ENCODE results near the gene KIAA0513.
"Not testable (repeated sequence)": the region's sequence is repeated elsewhere in the genome, so short reads cannot be mapped to it uniquely, and the experiment has no call there.

Gene KIAA0513

DNA sequence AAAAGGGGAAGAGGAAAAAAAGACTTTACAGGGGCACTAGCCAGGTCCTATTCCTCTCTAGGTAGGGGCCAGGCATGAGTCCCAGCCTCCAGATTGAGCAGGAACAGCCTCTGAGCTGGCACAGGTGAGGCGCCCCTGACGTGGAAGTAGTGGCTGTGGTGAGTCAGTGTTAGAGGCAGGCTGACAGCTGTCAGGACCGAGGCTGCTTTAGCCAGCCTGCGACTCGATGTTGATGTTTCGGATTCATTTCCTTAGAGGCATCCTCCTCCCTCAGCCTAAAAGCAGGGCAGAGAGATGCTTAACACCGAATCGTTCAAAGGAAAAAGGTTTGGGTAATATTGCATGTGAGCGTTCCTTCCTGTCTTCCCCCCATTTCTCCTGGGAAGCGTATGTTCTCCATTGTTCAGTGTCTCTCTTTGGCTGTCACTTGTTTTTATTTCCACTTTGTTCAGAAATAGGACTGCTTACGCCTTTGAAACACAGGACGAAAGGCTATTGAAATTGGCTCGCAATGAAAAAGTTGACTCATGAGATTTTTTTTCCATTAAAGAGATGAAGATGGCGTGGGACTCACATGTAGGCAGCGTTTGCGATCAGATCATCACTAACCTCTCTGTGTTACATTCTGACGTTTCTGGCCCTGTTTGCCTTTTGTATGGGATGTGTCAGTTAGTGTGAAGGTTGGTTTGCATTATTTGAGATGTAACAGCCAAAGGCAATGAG, 1.3 kb downstream of the KIAA0513 start:
- DNase-seq (ENCODE audit: low read depth, low spot score): peak; percentile 55

DNA sequence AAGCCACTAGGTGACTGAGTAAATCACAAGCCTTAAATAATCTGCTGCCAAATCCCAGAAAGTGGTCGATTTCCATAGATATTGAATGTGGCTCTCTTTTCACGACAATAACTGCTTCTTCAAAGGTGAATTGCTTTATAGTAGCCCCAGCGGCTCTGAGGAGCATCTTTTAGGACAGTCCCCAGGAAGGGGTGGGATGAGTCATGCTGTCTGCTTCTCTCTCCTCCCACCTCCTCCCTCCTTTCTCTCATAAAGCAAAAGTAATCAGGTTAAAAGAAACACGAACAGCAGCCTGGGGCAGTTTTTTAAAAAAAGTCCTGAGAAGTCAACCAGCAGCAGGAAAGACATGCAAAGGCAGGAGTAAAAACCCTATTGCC, 1.8 kb downstream of the KIAA0513 start:
- peak; percentile 41 for DNase-seq (ENCODE audit: low read depth, low spot score)

DNA sequence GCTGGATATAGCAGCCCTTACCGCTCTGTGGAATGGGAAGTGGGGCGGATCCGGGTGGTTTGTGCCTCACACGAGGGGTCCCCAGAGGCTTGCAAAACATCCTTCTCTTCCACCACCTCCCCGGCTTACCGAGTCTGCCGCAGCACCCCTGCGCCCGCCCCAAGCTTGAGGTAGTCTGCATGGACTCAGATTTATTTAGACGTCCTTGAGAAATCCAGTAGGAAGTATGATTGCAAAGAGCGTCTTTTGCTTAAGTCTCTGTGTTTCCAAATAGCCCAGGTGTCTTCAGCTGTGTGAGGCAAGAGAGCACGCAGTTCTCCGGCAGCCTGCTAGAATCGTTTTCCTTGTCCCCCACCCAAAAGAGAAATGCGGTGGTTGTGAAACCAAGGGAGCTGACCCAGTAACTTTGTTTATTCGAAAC, 2.4 kb downstream of the KIAA0513 start:
- DNase-seq (ENCODE audit: low read depth, low spot score): no peak

DNA sequence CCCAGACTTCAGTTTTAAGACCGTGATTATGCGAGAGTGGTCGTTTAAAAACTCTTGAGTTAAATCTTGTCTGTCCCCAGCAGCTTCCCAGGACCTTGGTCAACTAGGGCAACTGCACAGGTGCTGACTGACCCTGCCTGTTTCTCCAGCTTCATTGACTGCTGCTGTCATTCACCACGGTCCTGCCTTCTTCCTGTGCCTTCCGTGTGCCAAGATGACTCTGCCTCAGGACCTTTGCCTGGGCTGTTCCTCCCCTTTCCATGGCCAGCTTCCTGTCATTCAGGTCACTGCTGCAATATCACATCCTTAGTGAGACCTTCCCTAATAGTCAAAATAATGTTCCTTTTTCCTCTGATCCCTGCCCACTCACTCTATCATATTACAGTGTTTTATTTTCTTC, 3.9 kb downstream of the KIAA0513 start:
- DNase-seq (ENCODE audit: low read depth, low spot score): no peak

- not testable (repeated sequence) for DNase-seq (ENCODE audit: low read depth, low spot score)
Observed at GRCh38 chr16:85032187-85032586, 4.6 kb downstream of the KIAA0513 start.

GRCh38 chr16:85033171-85033570, 5.6 kb downstream of the KIAA0513 start:
- DNase-seq (ENCODE audit: low read depth, low spot score): no peak

DNA sequence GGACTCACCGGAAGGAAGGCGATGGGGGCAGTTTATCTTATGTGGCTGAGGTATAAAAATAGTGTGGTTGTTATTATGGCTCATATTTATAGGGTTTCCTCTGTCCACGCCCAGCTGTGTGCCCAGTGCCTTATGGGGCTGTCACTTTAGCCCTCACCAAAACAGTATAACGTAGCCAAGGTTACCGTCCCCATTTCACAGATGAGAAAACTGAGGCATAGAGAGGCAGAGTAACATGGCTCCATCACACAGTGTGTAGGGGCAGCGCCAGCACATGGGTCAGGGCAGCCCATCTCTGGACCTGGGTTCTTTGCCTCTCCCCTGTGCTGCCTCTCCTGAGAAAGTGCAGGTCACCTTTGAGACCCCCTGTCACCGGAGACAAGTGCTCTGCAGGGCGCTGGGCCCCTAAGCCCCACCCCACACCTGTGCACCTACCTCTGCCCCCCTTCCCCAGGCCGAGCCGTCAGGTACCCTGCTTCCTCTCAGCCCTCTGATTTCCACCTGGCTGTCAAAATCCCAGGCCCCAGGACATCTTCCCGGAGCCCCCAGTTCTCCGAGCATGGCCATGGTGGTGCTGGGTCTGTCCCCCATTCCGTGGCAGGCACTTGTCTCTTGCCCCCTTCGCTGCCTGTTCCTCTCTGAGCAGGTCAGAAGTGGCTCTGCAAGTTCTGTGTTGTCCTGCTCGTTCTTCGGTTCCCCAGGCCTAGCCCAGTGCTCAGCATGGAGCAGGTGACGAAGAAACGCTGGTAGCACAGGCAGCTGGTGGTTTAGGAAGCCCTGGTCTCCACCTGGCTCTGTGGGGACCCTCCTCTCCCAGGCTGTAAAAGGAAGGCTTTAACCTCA, 7.2 kb downstream of the KIAA0513 start:
- no peak for DNase-seq (ENCODE audit: low read depth, low spot score)

DNA sequence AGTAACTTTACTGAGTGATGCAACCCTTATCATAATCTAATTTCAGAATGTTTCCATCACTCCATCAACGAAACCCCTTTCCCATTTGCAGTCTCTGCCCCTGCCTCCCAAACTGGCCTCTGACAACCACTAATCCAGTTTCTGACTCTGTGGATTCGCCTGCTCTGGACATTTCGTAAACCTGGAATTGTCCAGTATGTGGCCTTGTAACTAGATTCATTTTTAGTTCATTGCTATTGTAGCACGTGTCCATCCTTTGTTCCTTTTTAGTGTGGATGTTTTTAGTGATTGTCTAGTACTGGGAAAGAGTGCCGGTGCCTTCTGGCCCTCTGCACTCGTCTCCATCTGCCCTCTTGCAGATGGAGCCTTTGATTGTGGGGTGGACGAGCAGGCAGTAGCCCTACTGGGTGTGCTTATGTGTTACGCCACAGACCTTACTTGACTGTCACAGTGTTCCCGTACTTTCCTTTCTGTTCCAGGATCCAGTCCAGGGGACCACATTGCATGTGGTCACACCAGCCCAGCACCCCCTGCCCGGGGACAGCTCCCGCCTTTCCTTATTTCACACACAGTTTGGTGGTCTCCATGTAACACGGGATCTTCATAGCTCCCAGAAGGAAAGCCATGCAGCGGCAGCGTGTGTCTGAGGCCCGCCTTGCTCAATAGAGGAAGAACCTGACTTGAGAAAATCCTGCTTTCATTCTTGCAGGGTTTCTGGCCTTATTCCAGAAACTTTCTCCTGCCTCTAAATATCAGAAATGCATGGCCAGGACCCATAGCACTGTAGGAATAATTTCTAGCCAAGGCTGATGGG, 8.8 kb downstream of the KIAA0513 start:
- DNase-seq (ENCODE audit: low read depth, low spot score): no peak

- DNase-seq (ENCODE audit: low read depth, low spot score): peak; percentile 86
Observed at GRCh38 chr16:85037050-85037410, 9.4 kb downstream of the KIAA0513 start.

- no peak for DNase-seq (ENCODE audit: low read depth, low spot score)
Observed at GRCh38 chr16:85037721-85038120, 10.1 kb downstream of the KIAA0513 start.

GRCh38 chr16:85040685-85041084, 13.1 kb downstream of the KIAA0513 start:
- no peak for DNase-seq (ENCODE audit: low read depth, low spot score)

DNA sequence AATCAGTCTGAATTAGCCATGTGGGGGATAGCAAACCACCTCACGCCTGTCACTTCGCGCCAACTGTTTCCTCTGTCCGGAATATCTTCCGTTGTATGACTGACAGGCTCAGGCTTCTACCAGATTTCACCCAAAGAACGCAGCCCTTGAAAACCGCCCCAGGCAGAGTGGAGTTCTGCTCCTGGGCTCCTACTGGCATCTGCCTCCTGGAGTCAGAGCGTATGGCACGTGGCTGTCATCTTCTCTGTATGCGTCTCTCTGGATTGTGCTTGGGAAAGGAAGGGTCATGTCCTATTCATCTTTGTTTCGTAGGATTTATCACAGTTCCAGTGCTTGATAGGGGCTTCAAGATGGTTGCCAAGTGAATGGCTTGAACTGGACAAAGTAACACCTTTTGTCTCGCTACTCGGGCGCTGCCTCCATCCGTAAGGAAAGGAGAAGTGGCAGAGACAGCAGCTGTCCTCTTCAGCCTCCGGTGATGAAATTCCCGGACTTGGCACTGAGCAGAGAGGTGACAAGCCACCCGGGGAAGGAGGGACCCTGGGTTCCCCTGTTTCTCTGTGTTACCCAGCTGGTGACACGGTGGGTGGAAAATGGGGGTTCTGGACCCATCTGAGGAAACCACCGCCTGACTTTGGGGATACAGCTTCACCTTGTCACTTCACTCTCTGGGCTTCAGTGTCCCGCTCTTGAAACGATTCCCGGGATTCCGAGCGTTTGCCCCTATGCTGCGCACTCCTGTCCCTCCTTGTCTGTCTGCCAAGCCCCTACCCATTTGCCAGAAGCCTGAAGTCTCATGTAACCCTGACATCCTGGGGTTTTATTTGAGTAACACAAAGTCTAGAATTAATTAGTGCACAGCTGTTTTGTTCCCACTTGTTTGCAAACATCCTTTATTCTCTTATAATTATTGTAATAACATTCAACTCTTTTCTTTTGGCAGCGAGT, 13.9 kb downstream of the KIAA0513 start:
- DNase-seq (ENCODE audit: low read depth, low spot score): no peak

GRCh38 chr16:85042167-85042526, 14.6 kb downstream of the KIAA0513 start:
- DNase-seq (ENCODE audit: low read depth, low spot score): no peak

DNA sequence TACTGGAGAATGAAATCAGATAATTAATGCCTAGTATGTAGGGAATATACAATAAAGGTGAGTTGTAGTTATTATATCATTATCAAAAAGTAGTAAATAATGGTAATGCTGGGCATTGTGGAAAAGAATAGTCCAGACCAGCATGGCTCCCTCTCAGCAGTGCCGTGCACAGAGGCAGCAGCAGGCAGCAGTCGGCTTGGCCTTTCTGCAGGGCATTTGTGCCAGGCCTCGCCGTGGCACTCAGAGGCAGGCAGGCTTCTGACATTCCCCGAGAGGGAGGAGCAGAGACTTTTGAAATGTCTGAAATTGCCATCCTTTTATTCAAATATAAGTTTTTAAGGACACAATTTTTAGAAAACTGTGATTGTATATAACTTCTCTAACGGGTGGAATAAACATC, 15.0 kb downstream of the KIAA0513 start:
- no peak for DNase-seq (ENCODE audit: low read depth, low spot score)

DNA sequence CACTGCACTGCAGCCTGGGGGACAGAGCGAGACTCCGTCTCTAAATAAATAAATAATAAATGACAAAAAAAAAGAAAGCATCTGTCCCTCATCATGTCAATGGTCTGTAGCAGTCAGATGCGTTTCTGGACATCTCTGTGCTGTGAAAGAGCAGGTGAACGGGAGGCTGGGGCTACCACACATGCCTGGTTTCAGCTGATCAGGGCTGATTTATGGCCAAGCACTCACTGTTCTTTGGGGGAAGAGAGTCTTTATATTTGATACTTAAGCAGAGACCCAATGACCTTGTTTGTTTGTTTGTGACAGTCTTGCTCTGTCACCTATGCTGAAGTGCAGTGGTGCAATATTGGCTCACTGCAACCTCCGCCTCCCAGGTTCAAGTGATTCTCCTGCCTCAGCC, 17.5 kb downstream of the KIAA0513 start:
- no peak for DNase-seq (ENCODE audit: low read depth, low spot score)

GRCh38 chr16:85045641-85046471, 18.3 kb downstream of the KIAA0513 start:
- DNase-seq (ENCODE audit: low read depth, low spot score): no peak

DNA sequence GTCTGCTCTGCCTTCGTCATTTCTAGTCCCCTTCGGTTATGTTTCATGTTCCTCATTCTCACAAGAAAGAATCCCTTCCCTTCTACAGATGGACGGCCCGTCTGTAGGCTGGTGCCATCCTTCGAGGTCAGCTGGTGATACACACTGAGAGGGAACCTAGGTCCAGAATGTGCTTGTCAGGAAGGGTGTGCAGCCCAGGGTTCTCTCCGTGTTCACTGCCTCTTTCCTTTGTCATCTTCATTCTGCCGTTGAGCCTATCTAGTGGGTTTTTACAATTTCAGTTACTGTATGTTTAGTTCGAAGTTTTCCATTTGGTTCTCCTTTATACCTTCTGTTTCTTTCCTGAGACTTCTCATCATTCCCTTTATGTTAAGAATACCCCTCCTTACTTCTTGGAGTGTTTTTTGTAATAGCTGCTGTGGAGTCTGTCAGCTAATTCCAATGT, 18.9 kb downstream of the KIAA0513 start:
- DNase-seq (ENCODE audit: low read depth, low spot score): no peak

GRCh38 chr16:85046931-85047866, 19.6 kb downstream of the KIAA0513 start:
- no peak for DNase-seq (ENCODE audit: low read depth, low spot score)

- DNase-seq (ENCODE audit: low read depth, low spot score): no peak
Observed at GRCh38 chr16:85047867-85048455, 20.4 kb downstream of the KIAA0513 start.
